Ramos (cell line): ENCODE results near the gene RAPGEF4.

Experiments
- in situ Hi-C: fragments of 300-500 bp; cut with MboI; formaldehyde crosslinking; loops from one replicate; pipeline ENCODE4 v1.14.3; 2022; ENCODE audit warnings: low sequenced_read_pairs; ENCODE audit not compliant: unreplicated experiment

Gene RAPGEF4

DNA sequence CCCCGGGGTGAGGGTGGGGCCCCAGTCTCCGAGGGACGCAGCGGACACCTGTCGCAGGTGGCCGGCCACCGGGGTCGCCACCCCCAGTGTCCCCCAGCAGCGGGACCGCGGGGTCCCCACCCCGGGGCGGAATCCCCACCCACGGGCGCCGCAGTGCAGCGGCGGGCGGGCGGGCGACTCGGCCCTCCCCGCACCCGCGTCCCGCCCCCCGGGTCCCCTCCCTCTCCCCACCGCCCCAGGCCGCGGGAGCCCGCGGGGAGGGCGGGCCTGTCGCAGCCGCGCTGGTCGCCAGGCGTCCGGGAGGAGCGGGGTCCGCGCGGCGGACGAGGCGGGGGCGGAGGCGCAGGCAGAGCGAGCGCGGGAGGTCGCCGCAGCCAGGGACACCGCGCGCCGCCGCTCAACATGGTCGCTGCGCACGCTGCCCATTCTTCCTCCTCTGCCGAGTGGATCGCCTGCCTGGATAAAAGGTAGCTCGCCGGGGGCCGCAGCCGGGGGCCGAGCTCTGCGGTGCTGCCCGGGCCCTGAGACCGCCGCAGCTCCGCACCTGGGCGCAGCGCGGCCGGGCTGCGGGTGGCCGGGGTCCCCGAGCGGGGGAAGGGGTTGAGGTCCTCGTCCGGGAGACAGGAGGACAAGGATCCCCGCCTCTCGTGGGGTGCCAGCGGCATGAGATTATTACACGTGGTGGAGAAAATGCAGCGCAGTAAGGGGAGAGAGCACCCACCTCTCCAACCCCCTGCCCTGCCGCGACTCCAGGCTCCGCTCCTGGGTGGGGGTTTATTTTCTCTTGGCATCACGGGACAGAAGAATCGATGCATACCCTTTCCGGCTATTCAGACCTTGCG lies at the start of gene RAPGEF4:
Gene RAPGEF4, plus strand, starts transcription at position 264 of the 842 bp plus-strand sequence. Its CDS starts 139 bp downstream, at position 403.
- in situ Hi-C loops: no loop called here

GRCh38 chr2:172693037-172693436 lies 42.6 kb upstream of the RAPGEF4 start:
- in situ Hi-C loops: no loop called here

DNA sequence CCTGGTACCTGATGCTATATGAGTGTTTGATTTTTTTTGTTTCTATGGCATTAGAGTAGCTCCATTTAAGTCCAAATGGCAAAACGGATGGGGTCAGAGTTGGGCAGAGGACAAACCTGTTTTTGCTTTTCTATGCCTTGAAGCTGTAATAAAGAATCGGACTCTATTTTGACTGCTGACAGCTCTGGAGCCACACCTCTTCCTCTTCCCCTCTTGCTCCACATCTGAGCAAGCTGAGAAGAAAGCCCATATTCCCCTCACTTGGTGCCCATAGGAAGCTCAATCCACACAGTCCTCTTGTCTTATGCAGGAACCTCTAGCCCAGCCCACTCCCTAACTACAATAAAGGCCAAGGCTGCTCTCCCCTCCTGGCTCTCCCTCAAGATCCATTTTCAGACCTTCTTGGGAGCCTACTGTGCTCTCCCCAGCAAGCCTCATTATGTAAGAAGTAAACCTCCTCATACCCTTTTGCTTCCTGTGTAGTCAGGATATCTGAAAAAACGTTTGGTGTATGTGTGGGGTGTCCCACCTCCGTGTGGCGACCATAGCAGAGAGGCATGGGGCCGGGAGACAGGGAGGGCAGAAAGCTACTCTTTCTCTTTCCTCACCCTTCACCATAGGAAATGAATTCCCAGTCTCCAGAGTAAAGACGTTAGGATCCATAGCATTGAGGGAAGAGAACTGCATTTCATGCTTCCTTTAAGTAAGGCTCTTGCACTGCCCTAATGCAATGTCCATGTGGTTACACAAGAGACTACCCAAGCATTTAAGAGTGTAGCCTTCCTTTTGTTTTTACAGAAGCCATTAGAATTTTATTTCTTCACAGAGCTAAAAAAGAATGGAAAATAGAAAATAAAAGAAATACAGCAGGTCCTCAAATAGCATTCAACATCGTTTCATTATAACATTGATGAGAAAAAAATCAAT lies 41.9 kb upstream of the RAPGEF4 start:
- in situ Hi-C loops: no loop called here

DNA sequence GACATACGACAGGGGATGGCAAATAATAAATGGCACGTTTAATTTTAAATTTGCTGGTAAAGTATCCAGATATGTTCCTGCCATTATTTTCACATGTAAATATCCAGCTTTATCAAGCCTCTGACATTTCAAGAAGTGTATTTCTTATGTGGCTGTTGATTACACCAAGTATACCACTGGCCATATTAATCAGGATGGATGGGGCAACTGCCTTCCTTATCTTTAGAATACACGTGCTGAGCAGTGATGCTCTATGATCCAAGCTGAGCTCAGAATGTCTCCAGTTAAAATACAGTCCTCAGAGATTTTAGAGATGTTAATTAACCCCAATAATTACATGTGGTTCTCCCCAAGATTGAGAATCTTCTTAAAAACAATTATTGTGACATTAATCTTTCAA lies 38.3 kb upstream of the RAPGEF4 start:
- in situ Hi-C loops: no loop called here

DNA sequence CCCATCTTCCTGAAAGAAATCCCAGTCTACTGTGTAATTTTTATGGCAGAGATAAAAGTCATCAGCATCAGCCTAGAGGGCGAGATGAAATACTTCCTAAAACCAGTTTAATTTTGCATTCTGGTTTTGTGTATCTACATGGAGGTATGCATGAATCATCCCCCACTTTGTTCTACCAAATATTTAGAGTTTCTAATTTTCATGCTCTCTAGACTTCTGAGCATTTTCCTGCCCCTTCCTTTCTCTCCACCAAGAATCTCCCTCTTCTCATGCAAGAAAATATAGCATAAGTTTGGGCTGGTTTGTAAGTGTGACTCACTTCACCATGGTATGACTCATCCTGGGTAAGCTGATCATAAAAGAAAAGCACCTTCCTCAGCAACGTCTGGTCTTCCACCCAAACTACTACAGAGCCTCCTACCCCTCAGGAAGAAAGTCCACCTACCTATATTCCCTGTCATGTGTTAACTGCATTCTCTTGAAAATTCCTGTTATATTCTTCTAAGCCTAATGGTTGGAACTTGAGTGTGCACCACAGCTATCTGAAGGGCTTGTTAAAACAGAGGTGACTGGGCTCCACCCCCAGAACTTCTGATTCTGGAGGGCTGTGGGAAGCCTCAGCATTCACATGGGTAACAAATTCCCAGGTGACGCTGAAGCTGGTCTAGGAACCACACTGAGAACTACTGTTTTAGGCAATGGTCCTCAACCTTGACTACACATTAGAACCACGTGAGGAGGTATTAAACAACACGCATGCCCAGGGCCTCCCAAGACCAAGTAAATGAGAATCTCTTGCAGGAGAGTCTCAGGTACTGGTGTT lies 37.4 kb upstream of the RAPGEF4 start:
- in situ Hi-C loops: no loop called here

DNA sequence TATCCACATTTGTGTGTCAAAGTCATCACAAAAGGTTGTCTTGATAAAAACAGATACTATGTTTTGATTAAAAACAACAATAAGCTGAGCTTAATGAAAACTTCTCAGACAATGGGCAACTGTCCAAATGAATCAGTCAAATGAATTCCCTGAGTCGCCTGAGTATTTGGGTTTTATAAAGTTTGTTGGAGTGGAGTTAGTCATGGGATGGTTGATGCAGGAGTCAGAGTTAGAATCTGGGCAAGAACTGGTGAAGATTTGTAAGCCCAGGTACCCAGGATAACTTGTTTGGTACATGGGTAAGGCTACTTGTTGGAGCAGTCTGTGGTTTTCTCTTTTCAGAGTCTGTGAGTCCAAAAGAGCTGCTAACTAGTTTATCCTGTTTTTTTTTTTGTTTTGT lies 34.4 kb upstream of the RAPGEF4 start:
- in situ Hi-C loops: no loop called here

DNA sequence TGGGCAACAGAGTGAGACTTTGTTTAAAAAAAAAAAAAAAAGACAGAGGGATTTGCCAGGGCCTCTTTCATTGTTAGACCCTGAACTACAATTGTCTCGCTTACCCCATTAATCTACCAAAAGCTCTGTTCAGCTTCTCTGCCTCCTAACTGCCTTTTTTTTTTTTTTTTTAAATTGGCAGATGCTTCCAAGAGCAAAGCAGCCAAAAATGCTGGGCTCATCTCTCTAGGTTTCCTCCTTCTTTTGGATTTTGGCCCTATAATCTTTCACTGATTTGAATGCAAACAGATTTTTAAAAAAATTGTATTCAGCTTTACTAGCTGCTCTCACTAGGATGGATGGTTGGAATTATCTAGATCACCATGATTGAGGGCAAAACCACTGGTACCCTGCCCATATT lies 33.2 kb upstream of the RAPGEF4 start:
- in situ Hi-C loops: no loop called here

- in situ Hi-C loops: no loop called here
These were observed 31.3 kb upstream of the RAPGEF4 start for GRCh38 chr2:172704072-172704936.

DNA sequence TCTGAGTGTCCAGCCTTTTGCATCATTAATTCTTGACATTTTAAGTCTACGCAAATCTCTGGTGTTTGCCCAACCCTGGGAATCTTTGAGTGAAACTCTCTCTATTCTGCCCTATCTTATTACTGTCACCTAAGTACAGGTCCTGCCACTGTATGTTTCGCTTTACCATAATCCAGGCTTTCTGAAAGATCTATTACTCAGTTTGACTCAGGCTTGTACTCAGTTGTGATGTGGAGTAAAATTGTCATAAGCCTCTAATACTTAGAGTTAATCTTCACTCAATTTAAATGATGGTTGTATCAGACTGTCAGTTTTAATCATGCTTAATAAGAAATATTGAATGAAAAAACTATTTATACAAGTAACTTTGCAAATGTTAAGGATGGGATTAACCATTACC lies 30.3 kb upstream of the RAPGEF4 start:
- in situ Hi-C loops: no loop called here

DNA sequence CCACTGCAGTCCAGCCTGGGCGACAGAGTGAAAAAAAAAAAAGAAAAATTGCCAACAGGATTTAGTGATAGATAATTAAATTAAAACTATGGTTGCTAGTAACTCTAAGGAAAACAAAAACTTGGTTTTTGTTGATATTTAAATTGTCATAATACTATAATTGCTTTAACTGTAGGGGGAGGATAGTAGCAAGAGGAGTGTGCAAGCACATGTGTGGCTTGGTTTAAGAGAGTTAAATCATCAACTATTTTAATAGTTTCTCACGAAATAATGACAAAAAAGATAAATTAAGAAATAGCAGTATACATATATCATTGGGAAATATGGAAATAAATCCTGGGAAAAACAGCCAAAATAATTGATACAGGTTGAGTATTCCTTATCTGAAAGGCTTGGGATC lies 27.4 kb upstream of the RAPGEF4 start:
- in situ Hi-C loops: no loop called here

- in situ Hi-C loops: no loop called here
These were observed 25.9 kb upstream of the RAPGEF4 start for GRCh38 chr2:172709566-172710291.

DNA sequence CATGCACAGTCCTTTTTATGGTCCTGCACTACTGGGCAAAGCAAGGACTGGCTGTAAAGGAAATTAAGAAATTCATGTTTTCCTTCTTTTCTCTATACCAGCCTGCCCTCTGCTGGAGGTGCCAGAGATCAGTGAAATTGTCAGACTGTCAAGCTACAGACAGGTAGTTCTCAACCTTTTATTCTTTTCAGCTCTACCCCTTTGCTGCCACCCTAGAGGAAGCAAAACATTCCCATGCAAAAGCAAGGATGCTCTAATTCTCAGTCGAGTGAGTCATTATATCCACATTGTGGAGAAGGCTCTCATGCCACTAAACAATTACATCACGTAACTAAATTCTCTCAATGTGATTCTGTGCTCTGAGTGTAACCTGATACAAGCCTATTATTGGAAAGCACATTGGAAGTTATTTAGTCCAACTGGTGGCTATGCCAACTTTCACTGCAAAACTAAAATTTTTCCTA lies 25.0 kb upstream of the RAPGEF4 start:
- in situ Hi-C loops: no loop called here

DNA sequence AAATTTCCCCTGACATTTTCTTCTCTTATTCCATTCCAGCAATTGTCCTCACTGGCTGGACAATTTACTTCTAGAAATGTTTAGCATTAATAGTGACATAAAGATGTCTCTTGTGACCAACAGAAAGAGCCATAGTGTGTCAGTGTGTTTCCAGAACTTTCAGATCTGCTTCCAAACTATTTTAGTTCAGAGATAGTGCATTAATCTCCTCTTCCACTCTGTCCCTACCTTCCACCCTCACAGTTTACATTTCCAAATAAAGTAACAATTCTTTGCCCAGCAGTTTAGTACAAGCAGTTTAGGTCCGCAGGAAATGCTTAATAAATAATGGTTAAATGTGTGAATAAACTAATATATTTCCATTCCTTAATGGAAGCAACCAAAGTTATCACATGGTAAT lies 24.5 kb upstream of the RAPGEF4 start:
- in situ Hi-C loops: no loop called here

DNA sequence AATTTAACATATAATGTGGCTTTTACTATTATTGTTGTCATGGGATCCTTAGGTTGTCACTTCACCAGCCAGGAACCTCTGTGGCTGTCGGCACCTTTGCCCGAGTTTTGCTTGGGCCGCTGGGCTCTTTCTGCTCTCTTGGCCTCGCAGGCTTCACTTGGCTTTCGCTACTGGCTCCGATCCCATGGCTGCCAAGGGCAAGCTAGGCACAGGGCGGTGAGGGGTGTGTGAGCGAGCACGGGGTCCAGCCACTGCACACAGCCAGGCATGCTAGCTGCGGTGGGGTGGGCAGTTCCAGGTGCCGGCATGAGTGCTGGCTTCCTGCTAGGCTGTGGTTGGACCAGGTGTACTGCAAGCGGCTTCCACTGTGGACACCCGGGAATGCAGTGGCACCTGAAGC lies 23.4 kb upstream of the RAPGEF4 start:
- in situ Hi-C loops: no loop called here

- in situ Hi-C loops: no loop called here
These were observed 22.2 kb upstream of the RAPGEF4 start for GRCh38 chr2:172713365-172713875.

DNA sequence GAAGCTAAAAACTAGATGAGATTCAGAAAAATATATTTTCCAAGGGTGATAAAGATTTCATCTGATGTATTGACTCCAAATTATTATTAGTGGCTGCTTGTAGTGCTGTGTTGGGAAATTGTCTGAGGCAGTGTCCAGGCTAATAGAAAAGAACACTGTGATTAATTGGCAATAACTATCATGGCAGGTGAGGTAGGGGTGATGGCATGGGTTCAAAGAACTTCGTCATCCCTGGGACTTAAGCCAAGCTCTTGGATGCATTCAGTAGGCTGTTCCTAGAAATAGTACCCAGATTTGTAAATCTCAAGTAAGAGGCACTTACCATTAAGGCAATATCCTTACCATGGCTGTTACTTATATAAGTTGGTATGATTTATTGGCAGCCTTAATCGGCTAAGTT lies 13.2 kb upstream of the RAPGEF4 start:
- in situ Hi-C loops: no loop called here

- in situ Hi-C loops: no loop called here
These were observed 12.4 kb upstream of the RAPGEF4 start for GRCh38 chr2:172723286-172723685.

DNA sequence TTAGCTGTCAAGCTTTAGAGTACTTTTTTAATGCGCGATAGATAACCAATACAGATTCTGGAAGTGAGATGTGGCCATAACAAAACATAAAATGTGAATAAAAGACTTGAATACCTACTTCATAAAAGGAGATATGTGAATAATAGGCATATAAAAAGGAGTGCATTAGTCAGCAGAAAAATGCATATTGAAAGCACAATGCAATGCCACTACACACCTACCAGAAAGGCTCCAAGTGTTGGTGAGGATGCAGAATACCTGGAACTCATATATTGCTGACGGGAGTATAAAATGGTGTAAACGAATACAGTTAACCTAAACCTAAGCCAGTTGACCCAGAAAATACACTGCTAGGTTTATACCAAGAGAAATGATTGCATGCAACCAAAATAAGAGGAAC lies 10.9 kb upstream of the RAPGEF4 start:
- in situ Hi-C loops: no loop called here

DNA sequence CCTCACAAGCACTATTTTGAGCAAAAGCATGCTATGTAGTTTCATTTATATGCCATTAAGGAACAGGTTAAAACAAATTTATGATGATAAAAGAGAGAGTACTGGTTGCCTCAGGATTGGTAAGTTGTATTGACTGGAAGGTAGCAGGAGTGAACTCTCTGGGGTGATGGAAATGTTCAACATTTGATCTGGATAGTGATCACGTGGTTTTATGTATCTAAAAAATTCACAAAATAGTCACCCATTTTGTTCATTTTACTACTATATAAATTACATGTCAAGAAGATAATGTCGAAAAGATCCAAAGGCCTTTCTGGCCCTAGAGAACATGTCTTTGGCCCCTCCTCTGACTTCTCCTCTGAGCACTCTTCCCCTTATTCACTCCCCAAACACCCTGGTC lies 10.4 kb upstream of the RAPGEF4 start:
- in situ Hi-C loops: no loop called here
